Loucy (cell line): Measurements from ENCODE around the gene STPG3.

ENCODE experiments used
- H2AFZ ChIP-seq: fragments of 200-600 bp; sonication (generic); 2 replicates; pipeline ENCODE4 v1.6.0; 2016; ENCODE audit warnings: antibody characterized with exemption, mild to moderate bottlenecking, low read length, moderate library complexity
- H3F3A ChIP-seq: fragments of 200-600 bp; 2 replicates; pipeline ENCODE4 v1.6.0; 2016; ENCODE audit warnings: antibody characterized with exemption, low read depth, mild to moderate bottlenecking
- H3K27me3 ChIP-seq: fragments of 200-600 bp; sonication (generic); 2 replicates; pipeline ENCODE4 v1.6.1; 2014; ENCODE audit warnings: low read length, mild to moderate bottlenecking; ENCODE audit not compliant: insufficient read depth, poor library complexity, severe bottlenecking
- H3K36me3 ChIP-seq: fragments of 200-600 bp; sonication (generic); 2 replicates; pipeline ENCODE4 v1.6.1; 2016; ENCODE audit warnings: low read length; ENCODE audit not compliant: insufficient read depth
- H3K4me1 ChIP-seq: fragments of 200-600 bp; sonication (generic); 2 replicates; pipeline ENCODE4 v1.5.1; 2014; ENCODE audit warnings: low read length, mild to moderate bottlenecking; ENCODE audit not compliant: insufficient read depth, poor library complexity, severe bottlenecking
- H3K4me2 ChIP-seq: fragments of 200-600 bp; sonication (generic); 2 replicates; pipeline ENCODE4 v1.6.0; 2014; ENCODE audit warnings: antibody characterized with exemption, low read length, low read depth, mild to moderate bottlenecking; ENCODE audit not compliant: poor library complexity, severe bottlenecking
- H3K4me3 ChIP-seq: fragments of 200-600 bp; sonication (generic); 2 replicates; pipeline ENCODE4 v1.5.1; 2014; ENCODE audit warnings: low read length, mild to moderate bottlenecking, mixed read lengths; ENCODE audit not compliant: poor library complexity, severe bottlenecking
- H3K79me2 ChIP-seq: fragments of 200-600 bp; sonication (generic); 2 replicates; pipeline ENCODE4 v1.6.1; 2014; ENCODE audit warnings: low read length; ENCODE audit not compliant: insufficient read depth
- H3K9ac ChIP-seq: fragments of 200-600 bp; sonication (generic); 2 replicates; pipeline ENCODE4 v1.6.0; 2014; ENCODE audit warnings: mild to moderate bottlenecking, low read depth, low read length, moderate library complexity; ENCODE audit not compliant: poor library complexity, severe bottlenecking
- H3K9me2 ChIP-seq: fragments of 200-600 bp; sonication (generic); replicated peaks from 2 replicates; pipeline ENCODE4 v1.6.1; 2016; ENCODE audit warnings: low read depth, low read length, mixed read lengths
- H3K9me3 ChIP-seq: fragments of 200-600 bp; sonication (generic); 2 replicates; pipeline ENCODE4 v1.6.1; 2014; ENCODE audit warnings: mild to moderate bottlenecking, antibody characterized with exemption, low read length, low read depth; ENCODE audit not compliant: insufficient read depth
- H4K20me1 ChIP-seq: fragments of 200-600 bp; sonication (generic); 2 replicates; pipeline ENCODE4 v1.6.0; 2014; ENCODE audit warnings: antibody characterized with exemption, low read length, mild to moderate bottlenecking; ENCODE audit not compliant: insufficient read depth, poor library complexity, severe bottlenecking
- EZH2phosphoT487 ChIP-seq: fragments of 200-600 bp; IDR thresholded peaks from 2 replicates; pipeline ENCODE4 v1.6.1; 2018; ENCODE audit warnings: antibody characterized with exemption, mild to moderate bottlenecking, moderate library complexity, borderline replicate concordance
- TF ChIP-seq, protein P1 (sequence below): fragments of 200-600 bp; sonication (generic); conservative IDR thresholded peaks from 2 replicates; pipeline ENCODE4 v1.5.1; 2014; ENCODE audit warnings: mild to moderate bottlenecking, antibody characterized with exemption, low read length

The STPG3 gene

DNA sequence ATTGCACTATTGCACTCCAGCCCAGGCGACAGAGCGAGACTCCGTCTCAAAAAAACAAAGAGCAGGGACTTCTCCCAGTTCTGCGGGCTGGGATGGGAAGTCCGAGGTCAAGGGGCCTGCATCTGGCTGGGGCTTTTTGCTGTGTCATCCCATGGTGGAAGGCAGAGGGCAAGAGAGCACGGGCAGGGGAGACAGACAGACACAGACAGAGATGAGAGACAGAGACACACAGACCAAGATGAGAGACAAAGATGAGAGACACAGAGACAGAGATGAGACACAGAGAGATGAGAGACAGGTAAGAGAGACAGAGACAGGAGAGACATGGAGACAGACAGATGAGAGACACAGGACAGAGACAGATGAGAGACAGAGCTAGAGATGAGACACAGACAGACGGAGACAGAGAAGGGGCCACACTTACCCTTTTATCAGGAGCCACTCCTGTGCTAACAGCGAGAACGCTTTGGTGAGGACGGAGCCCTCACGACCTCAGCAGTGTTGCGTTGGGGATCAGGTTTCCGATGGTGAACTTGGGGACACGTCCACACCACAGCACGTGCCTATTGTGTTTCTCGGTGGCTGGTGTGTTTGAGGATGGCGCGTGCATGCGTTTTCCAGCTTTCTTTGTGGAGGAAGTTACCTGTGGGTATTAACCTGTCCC is 17.6 kb downstream of the STPG3 start:
- H3K4me2 ChIP-seq: no peak overlapping the region

DNA sequence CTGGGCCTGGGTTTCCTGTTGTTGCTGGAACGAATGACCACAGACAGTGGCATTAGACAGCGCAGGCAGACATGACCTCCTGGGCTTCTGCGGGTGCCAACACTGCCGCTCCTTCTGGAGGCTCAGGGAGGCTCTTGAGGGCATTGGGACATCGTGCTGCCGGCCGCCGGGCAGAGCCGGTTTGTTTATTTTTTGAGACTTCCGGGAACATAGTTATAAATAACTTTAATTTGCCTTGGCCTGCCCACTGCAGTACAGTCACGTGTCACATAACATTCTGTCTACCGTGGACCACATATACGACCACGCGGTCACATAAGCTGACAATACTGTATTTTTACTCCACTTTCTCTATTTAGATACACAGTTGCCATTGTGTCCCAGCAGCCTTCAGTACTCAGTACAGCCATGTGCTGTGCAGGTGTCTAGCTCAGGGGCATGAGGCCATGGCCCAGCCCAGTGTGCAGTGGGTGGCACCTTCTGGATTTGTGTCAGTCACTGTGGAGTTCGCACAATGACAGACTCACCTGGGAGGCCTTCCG is 18.2 kb downstream of the STPG3 start:
- no peak overlapping the region for H3K4me3 ChIP-seq
- no peak overlapping the region for H3K9ac ChIP-seq
- no peaks in the 10 kb centered on the region for H3K79me2 ChIP-seq
- H2AFZ ChIP-seq: no peak overlapping the region
- H3K4me2 ChIP-seq: no peak overlapping the region
- no peaks in the 10 kb centered on the region for H3K9me2 ChIP-seq
- H3K27me3 ChIP-seq: no peaks in the 10 kb centered on the region
- H4K20me1 ChIP-seq: peaks cover 3% of the 10 kb centered on the region
- no peaks in the 10 kb centered on the region for H3K9me3 ChIP-seq
- peaks cover 9% of the 10 kb centered on the region for H3K4me1 ChIP-seq
- no peaks in the 10 kb centered on the region for H3F3A ChIP-seq
- TF ChIP-seq, protein P1, sequence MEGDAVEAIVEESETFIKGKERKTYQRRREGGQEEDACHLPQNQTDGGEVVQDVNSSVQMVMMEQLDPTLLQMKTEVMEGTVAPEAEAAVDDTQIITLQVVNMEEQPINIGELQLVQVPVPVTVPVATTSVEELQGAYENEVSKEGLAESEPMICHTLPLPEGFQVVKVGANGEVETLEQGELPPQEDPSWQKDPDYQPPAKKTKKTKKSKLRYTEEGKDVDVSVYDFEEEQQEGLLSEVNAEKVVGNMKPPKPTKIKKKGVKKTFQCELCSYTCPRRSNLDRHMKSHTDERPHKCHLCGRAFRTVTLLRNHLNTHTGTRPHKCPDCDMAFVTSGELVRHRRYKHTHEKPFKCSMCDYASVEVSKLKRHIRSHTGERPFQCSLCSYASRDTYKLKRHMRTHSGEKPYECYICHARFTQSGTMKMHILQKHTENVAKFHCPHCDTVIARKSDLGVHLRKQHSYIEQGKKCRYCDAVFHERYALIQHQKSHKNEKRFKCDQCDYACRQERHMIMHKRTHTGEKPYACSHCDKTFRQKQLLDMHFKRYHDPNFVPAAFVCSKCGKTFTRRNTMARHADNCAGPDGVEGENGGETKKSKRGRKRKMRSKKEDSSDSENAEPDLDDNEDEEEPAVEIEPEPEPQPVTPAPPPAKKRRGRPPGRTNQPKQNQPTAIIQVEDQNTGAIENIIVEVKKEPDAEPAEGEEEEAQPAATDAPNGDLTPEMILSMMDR: no peak
- TF ChIP-seq EZH2phosphoT487: no peak
- no peaks in the 10 kb centered on the region; the same call in 1 of the 2 replicates for H3K36me3 ChIP-seq

More for the DNA sequence above, 17.6 kb downstream of the STPG3 start:
- TF ChIP-seq EZH2phosphoT487: no peak
- TF ChIP-seq, protein P1: no peak
- no peaks in the 10 kb centered on the region for H3K9me2 ChIP-seq
- peaks cover 9% of the 10 kb centered on the region for H3K4me1 ChIP-seq
- H3K9ac ChIP-seq: no peak overlapping the region
- peaks cover 3% of the 10 kb centered on the region for H4K20me1 ChIP-seq
- H3K36me3 ChIP-seq: peaks cover 4% of the 10 kb centered on the region; the same call in 1 of the 2 replicates
- no peaks in the 10 kb centered on the region for H3K9me3 ChIP-seq
- no peaks in the 10 kb centered on the region for H3K27me3 ChIP-seq
- no peaks in the 10 kb centered on the region for H3F3A ChIP-seq
- H3K79me2 ChIP-seq: no peaks in the 10 kb centered on the region
- H2AFZ ChIP-seq: no peak overlapping the region
- H3K4me3 ChIP-seq: no peak overlapping the region

DNA sequence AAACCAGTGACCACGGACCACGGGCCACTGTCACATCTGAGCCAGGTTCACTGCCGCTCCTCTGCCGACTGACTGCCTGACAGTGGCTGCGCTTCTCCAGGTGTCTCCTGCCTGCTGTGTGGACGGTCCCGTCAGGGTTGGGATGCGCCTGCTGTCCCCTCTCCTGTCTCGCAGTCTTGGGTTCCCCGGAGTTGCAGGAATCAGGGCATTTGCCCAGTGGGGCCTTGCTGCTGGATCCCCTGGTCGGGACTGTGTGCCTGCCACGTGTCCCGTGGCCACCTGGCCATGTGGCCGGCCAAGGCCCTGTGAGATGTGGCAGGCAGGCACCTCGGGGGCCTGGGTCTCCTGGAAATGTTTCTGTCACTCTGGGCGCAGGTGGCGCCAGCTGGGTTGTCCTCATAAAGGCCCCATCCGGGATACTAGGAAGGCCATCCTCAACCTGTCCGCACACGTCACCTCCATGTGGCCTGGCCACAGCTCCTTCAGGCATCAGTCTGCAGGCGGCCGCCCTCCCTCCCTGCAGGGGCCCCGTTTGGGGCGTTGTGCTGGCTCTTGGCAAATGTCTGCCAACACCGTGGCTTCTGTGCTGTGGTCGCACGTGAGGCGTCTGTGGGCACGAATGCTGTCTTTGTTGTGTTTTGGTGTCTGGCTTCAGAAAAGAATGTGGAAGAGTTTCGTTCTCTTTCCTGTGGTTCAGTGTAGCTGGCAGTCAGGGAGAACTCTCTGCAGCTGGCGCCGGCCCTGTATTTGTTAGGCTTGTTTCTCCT is 20.0 kb downstream of the STPG3 start:
- Histone ChIP-seq H2AFZ (no peak overlapping the region), H3K4me1 (peaks cover 9% of the 10 kb centered on the region), H3K9me3 (no peaks in the 10 kb centered on the region), H3F3A (no peaks in the 10 kb centered on the region), H3K9ac (no peak overlapping the region), H3K79me2 (no peaks in the 10 kb centered on the region), H4K20me1 (peaks cover 3% of the 10 kb centered on the region), H3K27me3 (no peaks in the 10 kb centered on the region), H3K36me3 (no peaks in the 10 kb centered on the region; the same call in 1 of the 2 replicates), H3K4me3 (no peak overlapping the region), H3K9me2 (no peaks in the 10 kb centered on the region), H3K4me2 (no peak overlapping the region)
- no peak for TF ChIP-seq EZH2phosphoT487
- TF ChIP-seq, protein P1: no peak
